HG03342 (cell line): ENCODE data around the gene COL24A1.

Source experiments
- ATAC-seq: cut with Tn5 transposase; IDR thresholded peaks from one replicate; pipeline ENCODE4 v1.9.1; 2021; ENCODE audit warnings: mild to moderate bottlenecking, moderate library complexity; ENCODE audit not compliant: unreplicated experiment

The COL24A1 gene

DNA sequence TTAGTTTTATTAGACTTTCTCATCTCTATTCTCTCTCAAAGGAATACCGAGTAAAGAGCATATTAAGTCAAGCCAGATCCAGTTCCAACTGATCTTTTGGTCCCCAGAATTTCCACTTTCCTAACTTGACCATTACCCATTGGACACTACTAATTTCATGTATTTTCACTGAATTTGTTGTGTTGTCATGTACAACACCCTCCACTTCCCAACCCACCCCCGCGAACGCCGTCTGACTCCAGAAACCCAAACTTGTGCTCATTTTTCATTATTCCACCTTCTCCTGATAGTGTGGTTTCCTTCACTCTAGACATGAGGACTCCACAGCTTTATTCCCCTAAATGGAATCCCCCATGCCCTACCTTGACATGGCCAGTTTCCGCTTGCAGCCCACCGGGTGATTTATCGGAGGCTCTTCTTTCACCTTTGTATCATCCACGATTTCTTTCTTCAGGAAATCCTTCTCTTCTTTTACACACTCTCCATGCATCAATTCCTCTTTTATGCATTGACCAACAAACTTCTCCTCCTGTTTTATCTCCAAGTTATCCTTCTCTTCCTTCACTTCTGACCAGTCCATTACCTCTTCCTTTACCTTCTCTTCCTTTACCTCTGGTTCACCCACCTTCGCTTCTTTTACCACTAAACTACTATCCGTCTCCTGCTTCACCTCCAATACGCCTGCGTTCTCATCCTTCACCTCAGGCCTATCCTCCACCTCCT is 449.1 kb downstream of the COL24A1 start:
- peak; percentile 34 for ATAC-seq

DNA sequence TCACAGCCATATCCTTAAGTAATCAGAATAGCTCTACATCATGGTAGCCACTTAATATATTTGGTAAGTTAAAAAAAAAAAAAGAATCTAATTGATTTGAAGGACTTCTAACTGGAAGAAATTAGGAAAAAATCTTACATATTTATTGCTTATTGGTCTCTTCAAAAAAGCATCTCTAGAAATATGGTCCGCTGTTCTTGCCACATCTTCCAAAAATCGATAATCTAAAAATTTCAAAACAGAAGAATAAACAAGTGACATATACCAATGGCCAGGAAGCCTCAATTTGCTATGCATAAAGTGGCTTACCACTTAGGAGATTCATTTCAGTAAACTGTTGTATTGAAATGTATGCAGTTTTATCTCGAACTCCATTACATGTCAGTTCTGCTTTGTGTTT is 450.6 kb downstream of the COL24A1 start:
- no peak for ATAC-seq

DNA sequence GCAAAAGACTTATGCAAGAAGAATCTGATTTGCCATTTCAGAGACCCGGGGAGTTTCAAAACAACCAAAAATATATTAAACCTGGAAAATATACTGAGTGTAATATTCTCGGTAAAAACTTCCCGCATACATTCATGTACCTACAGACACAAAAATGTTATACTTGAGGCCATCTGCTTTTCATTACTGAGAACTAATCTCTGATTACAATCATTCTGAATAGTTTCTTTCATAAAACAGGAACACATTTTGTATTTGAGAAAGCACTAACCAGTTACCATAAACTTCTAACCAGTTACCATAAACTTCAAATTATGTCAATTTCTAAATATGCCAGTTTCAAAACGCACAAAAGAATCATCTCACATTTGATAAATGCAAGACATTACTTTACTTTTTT is 456.1 kb downstream of the COL24A1 start:
- no peak for ATAC-seq

DNA sequence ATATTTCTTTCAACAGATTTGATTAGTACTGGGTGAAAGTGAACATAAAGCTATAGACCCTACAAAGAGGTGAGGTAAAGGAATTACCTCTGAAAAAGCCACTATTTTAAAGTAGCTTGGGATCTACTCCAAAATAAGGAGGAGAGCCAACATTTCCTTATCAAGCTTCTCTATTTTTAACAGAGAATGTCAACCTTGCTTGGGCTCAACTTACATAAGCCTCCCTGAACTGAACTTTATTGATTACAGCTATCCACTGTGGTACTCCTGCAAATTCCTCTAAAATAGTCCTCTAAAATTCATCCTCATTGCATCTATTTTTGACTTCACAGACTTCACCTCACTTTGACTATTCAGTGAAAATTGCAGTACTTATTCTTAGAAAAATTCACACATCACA is 458.7 kb downstream of the COL24A1 start:
- no peak for ATAC-seq

DNA sequence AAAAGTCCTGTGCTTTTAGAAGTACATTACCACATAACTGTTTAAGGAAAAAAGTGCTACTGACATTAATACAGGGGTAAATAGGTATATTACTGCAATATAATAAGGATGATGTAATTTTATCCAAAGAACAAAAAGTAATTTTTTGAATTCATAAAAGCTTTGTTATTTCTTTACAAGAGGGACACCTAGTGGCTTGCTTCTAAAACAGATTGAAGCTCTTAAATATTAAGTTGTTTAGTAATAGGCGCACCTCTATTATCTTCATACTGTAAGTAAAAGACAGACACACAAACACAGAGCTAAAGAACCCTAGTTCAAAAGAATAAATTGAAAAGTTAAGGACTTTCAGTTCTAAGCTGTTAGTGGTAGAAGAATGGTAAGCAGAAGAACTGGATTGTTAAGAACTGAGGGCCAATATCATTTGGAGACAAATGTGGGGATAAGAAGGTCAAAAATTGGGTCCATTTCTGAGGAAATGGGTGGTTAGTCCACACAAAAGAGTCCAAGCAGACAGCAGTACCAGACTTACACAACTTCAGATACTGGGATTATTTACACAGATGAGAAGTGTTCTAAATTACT is 463.8 kb downstream of the COL24A1 start:
- ATAC-seq, result no peak

DNA sequence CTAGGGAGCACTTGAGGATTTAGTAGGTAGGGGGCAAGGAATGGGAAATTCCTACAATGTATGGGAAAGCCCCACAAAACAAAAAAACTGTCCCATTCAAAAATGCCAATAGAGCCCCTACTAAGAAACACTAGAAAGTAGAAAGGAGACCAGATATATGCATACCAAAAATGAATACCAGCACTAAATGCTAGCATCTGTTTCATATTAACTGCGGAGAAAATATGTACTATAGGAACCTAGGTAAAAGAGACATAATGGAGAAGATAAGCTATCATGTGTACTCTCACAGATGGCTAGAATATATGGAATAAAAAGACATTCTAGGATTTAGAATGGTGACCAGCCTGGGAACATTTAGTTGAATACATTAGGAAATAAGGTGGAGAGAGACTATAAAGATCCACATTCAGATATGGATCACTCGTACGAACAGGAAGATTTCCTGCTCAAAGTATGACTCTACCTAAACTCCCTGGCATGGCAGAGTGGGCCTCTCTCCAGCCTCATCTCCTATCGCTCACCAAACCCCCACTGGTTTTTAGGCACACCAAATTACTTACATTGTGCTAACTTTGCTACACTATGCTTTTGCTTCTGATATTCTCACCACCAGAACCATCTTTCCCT is 466.7 kb downstream of the COL24A1 start:
- no peak for ATAC-seq

DNA sequence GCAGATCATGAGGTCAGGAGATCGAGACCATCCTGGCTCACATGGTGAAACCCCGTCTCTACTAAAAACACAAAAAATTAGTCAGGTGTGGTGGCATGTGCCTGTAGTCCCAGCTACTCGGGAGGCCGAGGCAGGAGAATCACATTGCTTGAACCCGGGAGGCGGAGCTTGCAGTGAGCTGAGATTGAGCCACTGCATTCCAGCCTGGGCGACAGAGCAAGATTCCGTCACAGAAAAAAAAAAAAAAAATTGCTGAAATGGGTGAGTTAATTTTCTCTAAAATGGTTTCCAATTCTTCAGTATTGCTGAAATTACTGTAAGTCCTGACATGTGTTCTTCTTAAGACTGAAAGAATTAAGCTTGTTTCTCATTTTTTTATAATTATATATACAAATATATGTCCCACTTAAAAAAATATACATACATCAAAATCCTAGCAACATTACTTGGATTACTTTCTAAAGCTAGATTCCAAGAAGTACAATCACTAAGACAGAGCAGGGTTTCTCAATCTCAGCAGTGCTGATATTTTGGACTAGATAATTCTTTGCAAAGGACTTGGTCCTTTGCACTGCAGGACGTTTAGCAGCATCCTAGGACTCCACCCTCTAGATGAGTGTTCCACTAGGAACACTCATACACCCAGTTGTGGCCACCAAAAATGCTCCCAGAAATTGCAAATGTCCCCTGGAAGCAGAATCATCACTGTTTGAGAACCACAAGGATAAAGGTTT is 473.1 kb downstream of the COL24A1 start:
- ATAC-seq, result no peak

DNA sequence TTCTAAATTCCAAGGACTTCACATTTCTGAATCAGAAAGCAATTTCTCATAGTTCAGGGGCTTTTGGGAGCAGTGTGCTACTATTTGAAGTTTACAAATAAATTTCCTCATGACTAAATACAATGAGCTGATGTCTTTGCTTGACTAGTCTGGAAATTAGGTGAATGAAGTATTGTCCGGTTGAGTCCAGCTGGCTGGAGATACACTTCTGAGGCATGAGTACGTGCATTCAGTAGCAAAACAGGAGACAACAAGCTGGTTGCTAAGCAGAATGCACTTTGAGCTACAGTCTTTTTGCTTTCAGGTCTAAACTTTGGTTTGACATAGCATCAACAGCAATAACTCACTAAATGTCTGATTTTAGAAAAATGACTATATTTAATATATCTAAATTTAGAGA is 475.5 kb downstream of the COL24A1 start:
- no peak for ATAC-seq
